K562 (cell line): ENCODE measurements around the gene ATRNL1. TPM values are rescaled to one million over a fixed set of nuclear protein-coding genes. Genes with fewer than 3 reads are reported as not detected.

ENCODE experiments used
- ATAC-seq: fragments of 200-7000 bp; cut with Tn5 transposase; 3 replicates; pipeline ENCODE4 v1.9.1; 2020; ENCODE audit warnings: moderate library complexity
- BruUV-seq: library from RNA; stranded (reverse); fragments of 400-500 nt; replicated peaks from 2 replicates; lab custom pipeline; 2021; lab: Mats Ljungman, UMichigan
- CTCF ChIA-PET: fragments of 300-600 bp; formaldehyde crosslinking; extraction: SDS; loops from one replicate; lab custom pipeline; 2021; ENCODE audit warnings: low intra/inter-chr PET ratio; lab: Yijun Ruan, JAX
- POLR2A ChIA-PET: fragments of 300-600, 350-650 bp; sonication (Branson Sonifier 250); formaldehyde crosslinking; extraction: SDS; loops from one replicate; lab custom pipeline; 2021; ENCODE audit warnings: antibody characterized with exemption, inconsistent platforms; lab: Yijun Ruan, JAX
- DNase-seq, 4 experiments: peaks; one replicate each; pipeline versions ENCODE4 v3.0.0 to v3.0.0-alpha.2; 2011 to 2018; ENCODE audit warnings: low spot score in 3 of 4, mixed read lengths in 3 of 4; ENCODE audit errors: extremely low read depth in 1 of 4
- FAIRE-seq: peaks from 2 replicates; lab custom pipeline; 2011; peaks lifted over from hg19 to GRCh38; lab: Jason Lieb, UNC
- H2AFZ ChIP-seq: 2 replicates; pipeline ENCODE4 v1.6.0; 2011; ENCODE audit warnings: low read depth, low read length, control low read depth, inconsistent platforms
- H3K27ac ChIP-seq: fragments of 200-600 bp; 3 replicates; pipeline ENCODE4 v1.8.0; 2011; ENCODE audit warnings: low read depth, mild to moderate bottlenecking, control low read depth, inconsistent platforms, low read length, moderate library complexity, mixed read lengths; ENCODE audit errors: extremely low read depth
- H3K27me3 ChIP-seq, 2 experiments: fragments of 300-600 bp in 1 of 2; 2 replicates in 1 of 2; 3 replicates in 1 of 2; pipeline versions ENCODE4 v1.6.0 to v1.8.0; 2011; ENCODE audit warnings: inconsistent platforms in 2 of 2, low read length in 2 of 2, mild to moderate bottlenecking in 1 of 2, mixed read lengths in 1 of 2, moderate library complexity in 1 of 2; ENCODE audit not compliant: control insufficient read depth in 2 of 2, insufficient read depth in 2 of 2
- H3K36me3 ChIP-seq: fragments of 300-600 bp; 3 replicates; pipeline ENCODE4 v1.8.0; 2011; ENCODE audit warnings: mild to moderate bottlenecking, low read length, inconsistent platforms; ENCODE audit not compliant: control insufficient read depth, insufficient read depth
- H3K4me1 ChIP-seq, 2 experiments: fragments of 200-600 bp in 1 of 2; replicated peaks in 1 of 2; 2 replicates in 1 of 2; 3 replicates in 1 of 2; pipeline versions ENCODE4 v1.5.1 to v1.8.0; 2011; ENCODE audit warnings: inconsistent platforms in 2 of 2, low read length in 2 of 2, mild to moderate bottlenecking in 1 of 2, mixed read lengths in 1 of 2, moderate library complexity in 1 of 2; ENCODE audit not compliant: control insufficient read depth in 2 of 2, insufficient read depth in 2 of 2
- H3K4me2 ChIP-seq: 2 replicates; pipeline ENCODE4 v1.6.1; 2011; ENCODE audit warnings: low read length, control low read depth, inconsistent platforms, mixed read lengths; ENCODE audit not compliant: insufficient read depth
- H3K4me3 ChIP-seq: fragments of 200-600 bp; sonication (generic), shearing (Covaris generic); 2 replicates; pipeline ENCODE4 v1.5.1; 2016; ENCODE audit warnings: control low read depth, inconsistent platforms
- H3K79me2 ChIP-seq: fragments of 200-600 bp; 3 replicates; pipeline ENCODE4 v1.8.0; 2011; ENCODE audit warnings: low read length, inconsistent platforms; ENCODE audit not compliant: control insufficient read depth, insufficient read depth
- H3K9ac ChIP-seq, 2 experiments: 2 replicates each; pipeline versions ENCODE4 v1.6.0 to v1.6.1; 2011; ENCODE audit warnings: low read depth in 2 of 2, low read length in 2 of 2, control low read depth in 1 of 2, inconsistent platforms in 1 of 2, mild to moderate bottlenecking in 1 of 2, mixed read lengths in 1 of 2; ENCODE audit not compliant: insufficient read depth in 1 of 2
- H3K9me1 ChIP-seq: one replicate; pipeline ENCODE4 v1.6.0; 2011; ENCODE audit warnings: inconsistent platforms, mild to moderate bottlenecking, low read length, moderate library complexity; ENCODE audit not compliant: control insufficient read depth, insufficient read depth
- H3K9me3 ChIP-seq: replicated peaks from 2 replicates; pipeline ENCODE4 v1.5.1; 2011; ENCODE audit warnings: low read depth, low read length, inconsistent platforms; ENCODE audit not compliant: control insufficient read depth, insufficient read depth
- H4K20me1 ChIP-seq: replicated peaks from 2 replicates; pipeline ENCODE4 v1.6.1; 2011; ENCODE audit warnings: low read length, inconsistent platforms, mixed read lengths; ENCODE audit not compliant: control insufficient read depth, insufficient read depth
- CTCFL ChIP-seq: IDR thresholded peaks from 2 replicates; pipeline ENCODE4 v1.6.1; 2011; ENCODE audit warnings: borderline replicate concordance, low read depth, mild to moderate bottlenecking, moderate library complexity, low read length; ENCODE audit not compliant: insufficient read depth, poor library complexity, severe bottlenecking
- NFYB ChIP-seq: IDR thresholded peaks from 2 replicates; pipeline ENCODE4 v1.6.1; 2011; ENCODE audit warnings: mild to moderate bottlenecking, moderate library complexity; ENCODE audit not compliant: insufficient read length; ENCODE audit errors: extremely low read depth
- SREBF2 ChIP-seq: sonication (generic); formaldehyde crosslinking; IDR thresholded peaks from 2 replicates; pipeline ENCODE4 v1.4.0; 2020; ENCODE audit warnings: mild to moderate bottlenecking, missing genetic modification reagents
- ZBTB12 ChIP-seq: fragments of 250-450 bp; sonication (Bioruptor Pico); IDR thresholded peaks from 2 replicates; pipeline ENCODE4 v1.4.0; 2020
- WGBS: fragments of 100-300 bp; shearing (Covaris generic); methylation state at CpG from one replicate; pipeline ENCODE4 v1.1.6; 2016; ENCODE audit warnings: low coverage, mixed read lengths; ENCODE audit not compliant: insufficient coverage; ENCODE audit errors: missing lambda C conversion rate; 5-methylcytosine and 5-hydroxymethylcytosine counted together
- in situ Hi-C: fragments of 300-500 bp; cut with MboI; formaldehyde crosslinking; loops from 4 replicates; pipeline ENCODE4 v1.15.0; 2018; ENCODE audit warnings: inconsistent platforms, mixed read lengths
- intact Hi-C: fragments of 100-400 bp; cut with micrococcal nuclease; formaldehyde crosslinking; loops from 2 replicates; pipeline ENCODE4 v1.14.2; 2022
- polyA plus RNA-seq, 8 experiments: library from polyadenylated mRNA; depleted of rRNA in 4 of 8; stranded (reverse) in 5 of 8; unstranded in 3 of 8; fragments of >200 nt; fragmentation: Nextera tagmentation in 2 of 8; fragmentation: Illumina TruSeq in 1 of 8; extraction: Ambion mirVana in 2 of 8; extraction: Trizol in 1 of 8; gene quantifications; 2 replicates each; pipeline versions ENCODE4 v1.2.1 to v1.2.3, GENCODE V29; 2011 to 2014; ENCODE audit warnings: inconsistent platforms in 1 of 8, missing spikeins in 1 of 8
- total RNA-seq, 7 experiments: library from RNA; depleted of rRNA in 6 of 7; stranded (reverse); fragments of >200 nt in 6 of 7; fragmentation: Illumina TruSeq in 2 of 7; extraction: Trizol in 2 of 7; gene quantifications; 2 replicates each; pipeline versions ENCODE4 v1.2.1 to v1.2.3, GENCODE V29; 2011 to 2021; ENCODE audit warnings: low replicate concordance in 1 of 7

ATRNL1 gene
- total and polyA plus RNA-seq, 9 of the 15 experiments (the other 6 are each of a cell fraction or from before 2014, with no cell fraction given), result 0.18 TPM; not detected in 8

- Histone ChIP-seq H4K20me1 (no peaks in the 10 kb centered on the region), H3K4me3 (no peak overlapping the region), H3K9me1 (no peaks in the 10 kb centered on the region), H3K79me2 (no peaks in the 10 kb centered on the region), H3K36me3 (no peaks in the 10 kb centered on the region), H3K9me3 (no peaks in the 10 kb centered on the region), H3K27ac (no peak overlapping the region), H3K4me2 (no peak overlapping the region), H2AFZ (no peak overlapping the region), H3K27me3 (no peaks in the 10 kb centered on the region), H3K4me1 (no peaks in the 10 kb centered on the region), H3K9ac (no peak overlapping the region)
- ChIA-PET CTCF (no interaction called here), POLR2A (no interaction called here)
- TF ChIP-seq NFYB (no peak), SREBF2 (CRISPR knock-in tag) (no peak), CTCFL (no peak), ZBTB12 (no peak)
- no peak for ATAC-seq
- no peak for DNase-seq
- no peak for FAIRE-seq
- no TSS peak for BruUV-seq
- intact Hi-C loops, result no loop called here
- WGBS, result 0% methylated on average over 2 of the region's 2 CpGs
- in situ Hi-C loops, result no loop called here
Measured at GRCh38 chr10:115982526-115982925, 889.4 kb downstream of the ATRNL1 start.
